ENCODE data around the gene COL12A1. TPM values are rescaled to one million over a fixed set of nuclear protein-coding genes. Genes with fewer than 3 reads are reported as not detected.

COL12A1 gene
- total RNA-seq, 1 experiment from 2014 or later: 0.96 TPM

DNA sequence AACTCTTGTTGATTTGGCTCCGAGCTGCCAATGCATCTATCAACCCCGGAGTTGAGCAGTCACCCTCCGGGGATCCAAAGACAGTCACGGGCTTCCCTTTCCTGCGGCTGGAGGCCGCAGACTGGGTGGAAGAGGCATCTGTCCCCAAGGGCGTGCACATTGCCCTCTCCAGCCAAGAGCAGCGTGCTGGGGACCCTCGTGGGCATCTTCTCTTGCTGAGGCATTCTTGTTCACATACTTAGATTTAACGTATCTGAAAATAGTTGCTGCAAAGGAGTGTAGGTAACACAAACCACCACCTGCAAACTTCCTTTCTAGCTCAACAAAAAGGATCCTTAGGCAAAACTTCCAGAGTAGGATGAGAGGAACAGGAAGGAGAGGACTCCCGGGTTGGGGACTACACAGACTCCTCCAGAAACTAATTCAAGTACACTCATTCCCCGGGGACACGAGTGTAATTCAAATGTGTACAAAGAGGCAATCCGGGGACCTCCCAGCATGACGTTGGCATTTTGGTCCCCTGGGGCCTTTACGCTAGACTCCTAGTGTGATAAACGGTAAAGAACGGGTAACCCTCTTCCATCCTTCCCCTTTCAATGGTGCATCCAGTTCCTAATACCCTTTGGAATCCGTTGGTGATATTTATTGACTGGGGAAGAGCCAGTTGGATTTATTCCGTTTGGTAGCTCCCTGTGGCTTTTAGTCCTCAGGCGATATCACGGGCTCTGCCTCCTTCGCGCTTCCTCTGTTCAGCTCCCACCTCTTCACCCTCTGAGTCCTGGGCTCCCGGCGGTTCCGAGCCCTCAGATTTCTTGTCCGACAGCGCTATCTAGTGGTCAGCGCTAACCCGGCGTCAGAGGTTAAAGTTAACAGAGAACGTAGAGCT is 2.7 kb upstream of the COL12A1 start:
- Histone ChIP-seq H3T11ph (ENCODE audit: low read length) (no peak overlapping the region), H3K23ac (ENCODE audit: insufficient read length, low read depth, low read length) (no peak overlapping the region), H2AFZ (ENCODE audit: low read length) (no peak overlapping the region), H2BK120ac (ENCODE audit: low read depth, low read length, poor library complexity, severe bottlenecking) (no peak overlapping the region), H3K18ac (ENCODE audit: insufficient read length, low read depth, low read length) (no peak overlapping the region), H3K23me2 (ENCODE audit: insufficient read length, low read depth, low read length, poor library complexity, severe bottlenecking) (peaks cover 37% of the 10 kb centered on the region), H3K56ac (ENCODE audit: insufficient read length, low read depth, low read length) (no peak overlapping the region), H3K79me2 (ENCODE audit: insufficient read depth, low read length) (no peaks in the 10 kb centered on the region), H4K8ac (replicated peaks; ENCODE audit: insufficient read length, low read depth, low read length) (no peak overlapping the region), H4K5ac (ENCODE audit: insufficient read length, low read depth, low read length) (no peak overlapping the region), H2AK5ac (ENCODE audit: insufficient read length, low read length) (no peak overlapping the region), H3K4ac (ENCODE audit: low read depth, low read length) (no peak overlapping the region), H3K79me1 (ENCODE audit: insufficient read depth, low read depth, low read length, poor library complexity, severe bottlenecking) (no peaks in the 10 kb centered on the region), H3K4me2 (ENCODE audit: insufficient read depth, insufficient read length, low read length) (peak overlapping the region; percentile 97), H4K20me1 (ENCODE audit: control insufficient read depth, insufficient read depth, insufficient read length) (no peaks in the 10 kb centered on the region), H4K91ac (ENCODE audit: insufficient read length, low read depth, low read length) (no peak overlapping the region), H3K14ac (ENCODE audit: insufficient read depth, low read length) (no peak overlapping the region), H3K27ac (ENCODE audit: insufficient read length, low read depth, low read length) (no peak overlapping the region), H2BK20ac (ENCODE audit: low read depth, low read length, poor library complexity, severe bottlenecking) (no peak overlapping the region), H3K9ac (ENCODE audit: extremely low read depth, insufficient read length, low read length) (no peak overlapping the region), H2BK15ac (ENCODE audit: low read depth, low read length) (no peak overlapping the region), H3K9me3 (ENCODE audit: control insufficient read depth, low read depth, low read length) (no peaks in the 10 kb centered on the region), H2BK5ac (ENCODE audit: insufficient read length, low read length) (no peak overlapping the region), H3K4me1 (ENCODE audit: insufficient read depth, low read length) (peaks cover 3% of the 10 kb centered on the region; the same call in 1 of the 2 replicates), H3K27me3 (ENCODE audit: insufficient read depth, low read length) (peaks cover 46% of the 10 kb centered on the region), H2BK12ac (ENCODE audit: insufficient read length, low read depth, low read length) (no peak overlapping the region)
- WGBS (ENCODE audit: extremely low coverage, insufficient read length, low lambda C conversion rate): no CpG with 5 or more reads among the region's 33 CpGs
- H3K9me3 Mint-ChIP-seq: no peaks in the 10 kb centered on the region; a peak in 1 of 5 replicates
- TF ChIP-seq, protein P1, sequence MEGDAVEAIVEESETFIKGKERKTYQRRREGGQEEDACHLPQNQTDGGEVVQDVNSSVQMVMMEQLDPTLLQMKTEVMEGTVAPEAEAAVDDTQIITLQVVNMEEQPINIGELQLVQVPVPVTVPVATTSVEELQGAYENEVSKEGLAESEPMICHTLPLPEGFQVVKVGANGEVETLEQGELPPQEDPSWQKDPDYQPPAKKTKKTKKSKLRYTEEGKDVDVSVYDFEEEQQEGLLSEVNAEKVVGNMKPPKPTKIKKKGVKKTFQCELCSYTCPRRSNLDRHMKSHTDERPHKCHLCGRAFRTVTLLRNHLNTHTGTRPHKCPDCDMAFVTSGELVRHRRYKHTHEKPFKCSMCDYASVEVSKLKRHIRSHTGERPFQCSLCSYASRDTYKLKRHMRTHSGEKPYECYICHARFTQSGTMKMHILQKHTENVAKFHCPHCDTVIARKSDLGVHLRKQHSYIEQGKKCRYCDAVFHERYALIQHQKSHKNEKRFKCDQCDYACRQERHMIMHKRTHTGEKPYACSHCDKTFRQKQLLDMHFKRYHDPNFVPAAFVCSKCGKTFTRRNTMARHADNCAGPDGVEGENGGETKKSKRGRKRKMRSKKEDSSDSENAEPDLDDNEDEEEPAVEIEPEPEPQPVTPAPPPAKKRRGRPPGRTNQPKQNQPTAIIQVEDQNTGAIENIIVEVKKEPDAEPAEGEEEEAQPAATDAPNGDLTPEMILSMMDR (conservative IDR thresholded peaks at IDR 0.05): peak; percentile 95
- peak; percentile 90 for DNase-seq
- peak overlapping the region in 1 of 3 experiments; percentile 69; a peak in 1 of 7 replicates for H3K27ac Mint-ChIP-seq
- peaks cover 67 to 72% of the 10 kb centered on the region in 2 experiments for H3K4me1 Mint-ChIP-seq
- H3K27me3 Mint-ChIP-seq (ENCODE audit: low read depth): peaks cover 71% of the 10 kb centered on the region
- no peaks in the 10 kb centered on the region; a peak in 1 of 7 replicates for H3K36me3 Mint-ChIP-seq (ENCODE audit: insufficient read depth in 1 of 3, low read depth in 3 of 3)
- peak overlapping the region; percentile 77 to 92 for H3K4me3 Mint-ChIP-seq

Data from H9 (cell line).